Uterus (tissue), 4 donors: ENCODE measurements around the gene STIMATE. TPM values are rescaled to one million over a fixed set of nuclear protein-coding genes. Genes with fewer than 3 reads are reported as not detected.

Source experiments
- DNase-seq, 2 donors: peaks; one replicate each; pipeline ENCODE4 v3.0.0-alpha.2; 2019 to 2020
- H3K27ac ChIP-seq, 2 donors: fragments of 200-600 bp; sonication (generic); 1 replicate in 1 of 2; 2 replicates in 1 of 2; pipeline ENCODE4 v1.5.1; 2016 to 2018
- H3K27me3 ChIP-seq, 2 donors: fragments of 200-600 bp; sonication (generic); one replicate each; pipeline ENCODE4 v1.5.1; 2018 to 2019; ENCODE audit warnings: control low read depth in 1 of 2
- H3K36me3 ChIP-seq, 2 donors: fragments of 200-600 bp; sonication (generic); one replicate each; pipeline ENCODE4 v1.5.1; 2019; ENCODE audit warnings: control low read depth in 1 of 2
- H3K4me1 ChIP-seq, 2 donors: fragments of 200-600 bp; sonication (generic); one replicate each; pipeline ENCODE4 v1.5.1; 2018 to 2019; ENCODE audit warnings: control low read depth in 1 of 2
- H3K4me3 ChIP-seq, 2 donors: fragments of 200-600 bp; sonication (generic); 1 replicate in 1 of 2; 2 replicates in 1 of 2; pipeline ENCODE4 v1.5.1; 2018 to 2019; ENCODE audit warnings: mild to moderate bottlenecking in 1 of 2
- H3K9me3 ChIP-seq, 2 donors: fragments of 200-600 bp; sonication (generic); one replicate each; pipeline ENCODE4 v1.5.1; 2019; ENCODE audit warnings: control low read depth in 1 of 2
- POLR2A ChIP-seq, 2 donors: fragments of 450-650 bp; IDR thresholded peaks; one replicate each; pipeline ENCODE4 v1.6.1; 2016; ENCODE audit warnings: antibody characterized with exemption in 2 of 2, mild to moderate bottlenecking in 1 of 2, moderate library complexity in 1 of 2
- intact Hi-C: fragments of 100-400 bp; cut with DNase I; formaldehyde crosslinking; loops from one replicate; pipeline ENCODE4 v1.15.1; 2023; ENCODE audit warnings: low total_unique reads
- total RNA-seq, 4 donors: library from RNA; depleted of rRNA in 3 of 4; stranded (reverse); fragments of >200 nt in 3 of 4; gene quantifications; one replicate each; pipeline versions ENCODE4 v1.1.0 to v1.2.4, GENCODE V29; 2014 to 2023
- TF ChIP-seq, protein P1 (sequence below), 4 experiments: fragments of 200-600 bp in 2 of 4; fragments of 450-650 bp in 2 of 4; sonication (generic) in 2 of 4; IDR thresholded peaks; one replicate each; pipeline ENCODE4 v1.5.1; 2016 to 2019; ENCODE audit warnings: antibody characterized with exemption in 4 of 4, mild to moderate bottlenecking in 2 of 4, moderate library complexity in 1 of 4
- donor health status: DM: yes; HTN: yes; CAD: no.

STIMATE gene
- total RNA-seq, 4 donors from 2014 or later: 6.7 to 24.1 (median 21.5) TPM

DNA sequence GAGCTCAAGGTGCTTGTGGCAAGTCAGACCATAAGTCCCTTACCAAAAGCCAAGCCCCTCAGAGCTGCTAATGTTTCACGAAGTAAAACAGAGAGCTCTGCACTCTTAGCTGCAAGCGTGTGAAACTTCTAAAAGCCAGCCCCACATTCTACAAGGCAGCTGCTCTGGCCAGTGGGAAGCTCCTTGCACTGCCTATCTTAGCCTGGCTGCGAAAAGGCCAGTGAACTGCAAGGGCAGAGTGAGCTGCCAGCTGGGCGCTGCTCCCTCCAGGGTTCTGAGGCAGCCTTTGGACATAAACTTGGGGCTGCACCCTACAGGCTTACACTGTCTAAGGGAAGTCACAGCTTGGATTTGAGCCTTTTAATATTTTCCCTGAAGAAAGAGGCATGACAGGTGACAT lies 60.4 kb downstream of the STIMATE start:
- no peaks in the 10 kb centered on the region for H3K36me3 ChIP-seq
- intact Hi-C loops: no loop called here
- no peak overlapping the region for H3K27ac ChIP-seq

DNA sequence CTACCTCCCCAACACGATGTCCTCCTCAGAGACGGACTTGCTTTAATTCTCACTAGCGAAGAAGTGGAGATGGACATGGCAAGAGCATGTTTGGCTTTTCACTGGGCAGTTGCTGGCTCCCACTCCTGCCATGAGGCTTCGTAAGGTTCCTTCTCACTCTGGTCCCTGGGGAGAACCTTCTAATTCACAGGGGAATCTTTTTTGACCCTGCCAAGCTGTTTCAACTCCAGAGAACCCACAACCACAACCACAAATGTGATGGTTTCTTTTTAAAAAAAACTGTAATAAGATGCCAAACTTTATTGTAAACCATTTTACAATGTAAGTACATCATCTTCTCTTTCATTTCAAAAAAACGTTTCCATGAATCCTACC lies 60.9 kb downstream of the STIMATE start:
- peak overlapping the region in 1 of 2 donors; percentile 29 for H3K27ac ChIP-seq
- no peaks in the 10 kb centered on the region for H3K36me3 ChIP-seq
- H3K4me3 ChIP-seq: no peak overlapping the region
- H3K9me3 ChIP-seq: no peaks in the 10 kb centered on the region
- no peaks in the 10 kb centered on the region for H3K4me1 ChIP-seq
- no peak for DNase-seq
- intact Hi-C loops: no loop called here
- TF ChIP-seq, protein P1, sequence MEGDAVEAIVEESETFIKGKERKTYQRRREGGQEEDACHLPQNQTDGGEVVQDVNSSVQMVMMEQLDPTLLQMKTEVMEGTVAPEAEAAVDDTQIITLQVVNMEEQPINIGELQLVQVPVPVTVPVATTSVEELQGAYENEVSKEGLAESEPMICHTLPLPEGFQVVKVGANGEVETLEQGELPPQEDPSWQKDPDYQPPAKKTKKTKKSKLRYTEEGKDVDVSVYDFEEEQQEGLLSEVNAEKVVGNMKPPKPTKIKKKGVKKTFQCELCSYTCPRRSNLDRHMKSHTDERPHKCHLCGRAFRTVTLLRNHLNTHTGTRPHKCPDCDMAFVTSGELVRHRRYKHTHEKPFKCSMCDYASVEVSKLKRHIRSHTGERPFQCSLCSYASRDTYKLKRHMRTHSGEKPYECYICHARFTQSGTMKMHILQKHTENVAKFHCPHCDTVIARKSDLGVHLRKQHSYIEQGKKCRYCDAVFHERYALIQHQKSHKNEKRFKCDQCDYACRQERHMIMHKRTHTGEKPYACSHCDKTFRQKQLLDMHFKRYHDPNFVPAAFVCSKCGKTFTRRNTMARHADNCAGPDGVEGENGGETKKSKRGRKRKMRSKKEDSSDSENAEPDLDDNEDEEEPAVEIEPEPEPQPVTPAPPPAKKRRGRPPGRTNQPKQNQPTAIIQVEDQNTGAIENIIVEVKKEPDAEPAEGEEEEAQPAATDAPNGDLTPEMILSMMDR (IDR thresholded peaks at IDR 0.05): no peak
- no peak for TF ChIP-seq POLR2A (IDR thresholded peaks at IDR 0.05)
- H3K27me3 ChIP-seq: no peaks in the 10 kb centered on the region

More for the DNA sequence above, 60.4 kb downstream of the STIMATE start:
- Histone ChIP-seq H3K9me3 (no peaks in the 10 kb centered on the region), H3K4me1 (no peaks in the 10 kb centered on the region), H3K27me3 (no peaks in the 10 kb centered on the region), H3K4me3 (no peak overlapping the region)
- no peak for TF ChIP-seq POLR2A (IDR thresholded peaks at IDR 0.05)
- TF ChIP-seq, protein P1 (IDR thresholded peaks at IDR 0.05): no peak
- no peak for DNase-seq

- no peaks in the 10 kb centered on the region for H3K4me1 ChIP-seq
- intact Hi-C loops: no loop called here
- no peaks in the 10 kb centered on the region for H3K9me3 ChIP-seq
- DNase-seq: no peak
- H3K4me3 ChIP-seq: no peak overlapping the region
- H3K27me3 ChIP-seq: no peaks in the 10 kb centered on the region
- no peaks in the 10 kb centered on the region for H3K36me3 ChIP-seq
- no peak for TF ChIP-seq POLR2A (IDR thresholded peaks at IDR 0.05)
- TF ChIP-seq, protein P1 (IDR thresholded peaks at IDR 0.05): no peak
- H3K27ac ChIP-seq: peak overlapping the region in 1 of 2 donors; percentile 29
These were observed 61.4 kb downstream of the STIMATE start for GRCh38 chr3:52835766-52836470.

- intact Hi-C loops: no loop called here
- Histone ChIP-seq H3K4me3 (peak within 1 kb of the TSS in 1 of 2 donors; percentile 6), H3K36me3 (no peaks in the 10 kb centered on the region), H3K27me3 (no peaks in the 10 kb centered on the region), H3K4me1 (no peaks in the 10 kb centered on the region), H3K27ac (peak within 1 kb of the TSS; percentile 29 to 33), H3K9me3 (no peaks in the 10 kb centered on the region)
- peak; percentile 31 to 34 for DNase-seq
- TF ChIP-seq POLR2A (IDR thresholded peaks at IDR 0.05): no peak
- TF ChIP-seq, protein P1 (IDR thresholded peaks at IDR 0.05): no peak
These were observed 62.4 kb downstream of the STIMATE start, which contains the start of gene MUSTN1 for GRCh38 chr3:52834871-52835501. Gene MUSTN1, minus strand, starts transcription at chr3:52835019. Its CDS starts 71 bp downstream, at chr3:52834948.

DNA sequence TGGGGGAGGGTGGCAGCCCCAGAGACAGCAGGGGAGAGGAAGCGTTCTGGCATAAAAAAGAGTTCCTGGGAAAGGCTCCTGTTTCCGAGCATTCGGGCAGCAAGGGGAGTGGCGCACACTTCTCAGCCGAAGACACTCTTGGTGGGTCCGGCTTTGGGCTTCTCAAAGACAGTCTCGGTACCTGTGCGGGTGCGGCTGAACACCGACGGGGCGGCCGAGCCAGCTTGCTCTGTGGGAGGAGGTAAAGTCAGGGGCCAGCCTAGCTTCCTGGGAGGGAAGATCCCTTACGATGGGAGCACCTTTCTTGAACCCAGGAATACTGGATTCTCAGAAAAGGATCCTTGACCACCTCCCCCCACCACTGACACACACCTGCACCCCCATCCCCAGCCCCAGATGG lies 64.1 kb downstream of the STIMATE start:
- intact Hi-C loops: no loop called here
- DNase-seq: no peak
- Histone ChIP-seq H3K27me3 (no peaks in the 10 kb centered on the region), H3K9me3 (no peaks in the 10 kb centered on the region), H3K27ac (no peak overlapping the region), H3K36me3 (no peaks in the 10 kb centered on the region), H3K4me1 (no peaks in the 10 kb centered on the region), H3K4me3 (no peak overlapping the region)
- TF ChIP-seq POLR2A (IDR thresholded peaks at IDR 0.05): no peak
- TF ChIP-seq, protein P1 (IDR thresholded peaks at IDR 0.05): no peak
